ENCODE results near the gene GHR. TPM values are rescaled to one million over a fixed set of nuclear protein-coding genes. Genes with fewer than 3 reads are reported as not detected.

GHR gene
- total and polyA plus RNA-seq, 2 donors from 2014 or later = 3.7 to 6.5 TPM

DNA sequence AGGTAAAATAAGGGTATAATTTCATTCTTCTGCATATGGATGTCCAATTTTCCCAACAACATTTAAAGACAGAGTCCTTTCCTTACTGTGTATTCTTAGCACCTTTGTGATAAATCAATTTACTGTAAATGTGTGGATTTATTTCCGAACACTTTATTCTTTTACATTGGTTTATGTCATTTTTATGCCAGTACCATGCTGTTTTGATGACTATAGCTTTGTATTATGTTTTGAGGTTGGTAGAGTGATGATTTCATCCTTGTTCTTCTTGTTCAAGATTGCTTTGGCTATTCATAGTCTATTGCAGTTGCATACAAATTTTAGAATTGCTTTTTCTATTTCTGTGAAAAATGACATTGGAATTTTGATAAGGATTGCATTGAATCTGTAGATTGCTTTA is 280.0 kb downstream of the GHR start:
- no peaks in the 10 kb centered on the region for H3K27me3 ChIP-seq (ENCODE audit: control insufficient read depth, insufficient read depth, low read length)
- peaks cover 0 to 15% (median 8%) of the 10 kb centered on the region in 3 donors for H3K9me3 ChIP-seq (ENCODE audit: control insufficient read depth in 2 of 3, insufficient read depth in 1 of 3, low read length in 3 of 3)
- peaks cover 0 to 4% (median 0%) of the 10 kb centered on the region in 3 donors for H3K36me3 ChIP-seq (ENCODE audit: control insufficient read depth in 2 of 3, insufficient read depth in 3 of 3, low read length in 3 of 3)
- no peak for DNase-seq
- H3K9ac ChIP-seq (ENCODE audit: low read length in 3 of 3) = no peak overlapping the region
- no peak overlapping the region for H3K27ac ChIP-seq (ENCODE audit: low read depth in 2 of 2, low read length in 2 of 2)
- FAIRE-seq = no peak
- H3K4me3 ChIP-seq (ENCODE audit: low read length in 3 of 3) = no peak overlapping the region
- intact Hi-C loops (cut with DNase I) = no loop called here
- TF ChIP-seq, protein P1, sequence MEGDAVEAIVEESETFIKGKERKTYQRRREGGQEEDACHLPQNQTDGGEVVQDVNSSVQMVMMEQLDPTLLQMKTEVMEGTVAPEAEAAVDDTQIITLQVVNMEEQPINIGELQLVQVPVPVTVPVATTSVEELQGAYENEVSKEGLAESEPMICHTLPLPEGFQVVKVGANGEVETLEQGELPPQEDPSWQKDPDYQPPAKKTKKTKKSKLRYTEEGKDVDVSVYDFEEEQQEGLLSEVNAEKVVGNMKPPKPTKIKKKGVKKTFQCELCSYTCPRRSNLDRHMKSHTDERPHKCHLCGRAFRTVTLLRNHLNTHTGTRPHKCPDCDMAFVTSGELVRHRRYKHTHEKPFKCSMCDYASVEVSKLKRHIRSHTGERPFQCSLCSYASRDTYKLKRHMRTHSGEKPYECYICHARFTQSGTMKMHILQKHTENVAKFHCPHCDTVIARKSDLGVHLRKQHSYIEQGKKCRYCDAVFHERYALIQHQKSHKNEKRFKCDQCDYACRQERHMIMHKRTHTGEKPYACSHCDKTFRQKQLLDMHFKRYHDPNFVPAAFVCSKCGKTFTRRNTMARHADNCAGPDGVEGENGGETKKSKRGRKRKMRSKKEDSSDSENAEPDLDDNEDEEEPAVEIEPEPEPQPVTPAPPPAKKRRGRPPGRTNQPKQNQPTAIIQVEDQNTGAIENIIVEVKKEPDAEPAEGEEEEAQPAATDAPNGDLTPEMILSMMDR (IDR thresholded peaks at IDR 0.05; ENCODE audit: borderline replicate concordance, extremely low read depth, insufficient read depth) = no peak
- H3K4me1 ChIP-seq (ENCODE audit: control insufficient read depth in 2 of 3, insufficient read depth in 2 of 3, low read depth in 1 of 3, low read length in 3 of 3) = no peaks in the 10 kb centered on the region

DNA sequence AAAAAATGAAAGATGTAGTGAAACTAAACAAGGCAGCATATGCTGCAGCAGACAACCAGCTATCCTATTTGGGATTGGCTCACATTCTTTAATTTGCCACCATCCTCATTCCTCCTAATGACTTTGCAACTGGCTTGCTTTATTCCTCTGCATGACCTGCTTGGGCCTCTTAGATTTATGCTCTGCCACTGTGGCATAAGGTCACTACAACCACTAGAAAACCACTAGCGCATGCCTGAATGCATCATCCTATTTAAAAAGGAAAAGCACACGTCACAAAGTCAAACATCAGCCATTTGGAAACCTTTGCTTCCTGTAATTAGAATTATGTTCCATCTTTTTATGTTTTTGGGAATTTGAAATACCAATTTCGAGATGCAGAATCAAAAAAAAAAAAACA is 292.5 kb downstream of the GHR start:
- TF ChIP-seq, protein P1 (IDR thresholded peaks at IDR 0.05; ENCODE audit: borderline replicate concordance, extremely low read depth, insufficient read depth) = no peak
- Histone ChIP-seq H3K4me3 (ENCODE audit: low read length in 3 of 3) (no peak overlapping the region), H3K4me1 (ENCODE audit: control insufficient read depth in 2 of 3, insufficient read depth in 2 of 3, low read depth in 1 of 3, low read length in 3 of 3) (no peaks in the 10 kb centered on the region), H3K9me3 (ENCODE audit: control insufficient read depth in 2 of 3, insufficient read depth in 1 of 3, low read length in 3 of 3) (no peaks in the 10 kb centered on the region), H3K27ac (ENCODE audit: low read depth in 2 of 2, low read length in 2 of 2) (no peak overlapping the region), H3K36me3 (ENCODE audit: control insufficient read depth in 2 of 3, insufficient read depth in 3 of 3, low read length in 3 of 3) (peaks cover 0 to 12% (median 7%) of the 10 kb centered on the region in 3 donors), H3K9ac (ENCODE audit: low read length in 3 of 3) (no peak overlapping the region), H3K27me3 (ENCODE audit: control insufficient read depth, insufficient read depth, low read length) (no peaks in the 10 kb centered on the region)
- intact Hi-C loops (cut with DNase I) = no loop called here
- DNase-seq (peak in 2 of 5 donors; percentile 30 to 33), FAIRE-seq (no peak)

DNA sequence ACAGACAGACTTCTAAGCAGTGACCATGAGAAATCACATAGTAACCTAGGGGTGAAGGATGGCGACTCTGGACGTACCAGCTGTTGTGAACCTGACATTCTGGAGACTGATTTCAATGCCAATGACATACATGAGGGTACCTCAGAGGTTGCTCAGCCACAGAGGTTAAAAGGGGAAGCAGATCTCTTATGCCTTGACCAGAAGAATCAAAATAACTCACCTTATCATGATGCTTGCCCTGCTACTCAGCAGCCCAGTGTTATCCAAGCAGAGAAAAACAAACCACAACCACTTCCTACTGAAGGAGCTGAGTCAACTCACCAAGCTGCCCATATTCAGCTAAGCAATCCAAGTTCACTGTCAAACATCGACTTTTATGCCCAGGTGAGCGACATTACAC is 295.4 kb downstream of the GHR start:
- no peaks in the 10 kb centered on the region for H3K4me1 ChIP-seq (ENCODE audit: control insufficient read depth in 2 of 3, insufficient read depth in 2 of 3, low read depth in 1 of 3, low read length in 3 of 3)
- no peaks in the 10 kb centered on the region for H3K27me3 ChIP-seq (ENCODE audit: control insufficient read depth, insufficient read depth, low read length)
- no peak overlapping the region for H3K9ac ChIP-seq (ENCODE audit: low read length in 3 of 3)
- TF ChIP-seq, protein P1 (IDR thresholded peaks at IDR 0.05; ENCODE audit: borderline replicate concordance, extremely low read depth, insufficient read depth) = no peak
- H3K4me3 ChIP-seq (ENCODE audit: low read length in 3 of 3) = no peak overlapping the region
- no peak overlapping the region for H3K27ac ChIP-seq (ENCODE audit: low read depth in 2 of 2, low read length in 2 of 2)
- H3K36me3 ChIP-seq (ENCODE audit: control insufficient read depth in 2 of 3, insufficient read depth in 3 of 3, low read length in 3 of 3) = peaks cover 0 to 9% (median 7%) of the 10 kb centered on the region in 3 donors
- no peak for FAIRE-seq
- no peaks in the 10 kb centered on the region for H3K9me3 ChIP-seq (ENCODE audit: control insufficient read depth in 2 of 3, insufficient read depth in 1 of 3, low read length in 3 of 3)
- no peak for DNase-seq
- intact Hi-C loops (cut with DNase I) = no loop called here

DNA sequence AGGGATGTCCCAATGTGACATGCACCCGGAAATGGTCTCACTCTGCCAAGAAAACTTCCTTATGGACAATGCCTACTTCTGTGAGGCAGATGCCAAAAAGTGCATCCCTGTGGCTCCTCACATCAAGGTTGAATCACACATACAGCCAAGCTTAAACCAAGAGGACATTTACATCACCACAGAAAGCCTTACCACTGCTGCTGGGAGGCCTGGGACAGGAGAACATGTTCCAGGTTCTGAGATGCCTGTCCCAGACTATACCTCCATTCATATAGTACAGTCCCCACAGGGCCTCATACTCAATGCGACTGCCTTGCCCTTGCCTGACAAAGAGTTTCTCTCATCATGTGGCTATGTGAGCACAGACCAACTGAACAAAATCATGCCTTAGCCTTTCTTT is 295.8 kb downstream of the GHR start:
- no peak for DNase-seq
- intact Hi-C loops (cut with DNase I) = no loop called here
- no peak for FAIRE-seq

More for the DNA sequence above, 295.8 kb downstream of the GHR start:
- Histone ChIP-seq H3K4me1 (ENCODE audit: control insufficient read depth in 2 of 3, insufficient read depth in 2 of 3, low read depth in 1 of 3, low read length in 3 of 3) (no peaks in the 10 kb centered on the region), H3K27ac (ENCODE audit: low read depth in 2 of 2, low read length in 2 of 2) (no peak overlapping the region), H3K36me3 (ENCODE audit: control insufficient read depth in 2 of 3, insufficient read depth in 3 of 3, low read length in 3 of 3) (peaks cover 0 to 9% (median 7%) of the 10 kb centered on the region in 3 donors), H3K9ac (ENCODE audit: low read length in 3 of 3) (no peak overlapping the region), H3K9me3 (ENCODE audit: control insufficient read depth in 2 of 3, insufficient read depth in 1 of 3, low read length in 3 of 3) (no peaks in the 10 kb centered on the region), H3K27me3 (ENCODE audit: control insufficient read depth, insufficient read depth, low read length) (no peaks in the 10 kb centered on the region), H3K4me3 (ENCODE audit: low read length in 3 of 3) (no peak overlapping the region)
- TF ChIP-seq, protein P1 (IDR thresholded peaks at IDR 0.05; ENCODE audit: borderline replicate concordance, extremely low read depth, insufficient read depth) = no peak
